ENCODE results near the gene CHCHD6. TPM values are rescaled to one million over a fixed set of nuclear protein-coding genes. Genes with fewer than 3 reads are reported as not detected.

Gene CHCHD6
- total RNA-seq, 2 experiments from 2014 or later: 8.7 to 9.3 TPM

GRCh38 chr3:126971891-126972351 is 267.9 kb downstream of the CHCHD6 start:
- Histone ChIP-seq H3K27me3 (ENCODE audit: control insufficient read depth in 1 of 2, insufficient read depth in 2 of 2, low read length in 2 of 2) (peaks cover 4 to 15% of the 10 kb centered on the region in 2 experiments), H3K36me3 (ENCODE audit: insufficient read depth, low read length) (no peaks in the 10 kb centered on the region), H3K4me3 (ENCODE audit: low read length) (no peak overlapping the region), H3K27ac (ENCODE audit: low read depth in 1 of 2, low read length in 2 of 2) (no peak overlapping the region), H3K4me1 (ENCODE audit: insufficient read depth, low read length) (no peaks in the 10 kb centered on the region), H3K9me3 (ENCODE audit: control insufficient read depth in 1 of 2, insufficient read depth in 1 of 2, low read length in 2 of 2) (peaks cover 6 to 8% of the 10 kb centered on the region in 2 experiments)
- POLR2A ChIA-PET: no interaction called here
- intact Hi-C loops (cut with DNase I, micrococcal nuclease): no loop called here
- DNase-seq: no peak
- CTCF ChIA-PET: no interaction called here
- no peak overlapping the region for H3K27ac Mint-ChIP-seq
- H3K27me3 Mint-ChIP-seq: peaks cover 14% of the 10 kb centered on the region
- no peak for ATAC-seq (ENCODE audit: poor library complexity)
- no peaks in the 10 kb centered on the region for H3K36me3 Mint-ChIP-seq (ENCODE audit: low read depth)
- H3K9me3 Mint-ChIP-seq: peaks cover 7% of the 10 kb centered on the region
- H3K4me1 Mint-ChIP-seq (ENCODE audit: low read depth): no peaks in the 10 kb centered on the region
- H3K4me3 Mint-ChIP-seq: no peak overlapping the region
- no peak for TF ChIP-seq CTCF (IDR thresholded peaks at IDR 0.05)

GRCh38 chr3:126972866-126973265 is 268.8 kb downstream of the CHCHD6 start:
- peaks cover 16% of the 10 kb centered on the region for H3K27me3 Mint-ChIP-seq
- H3K4me3 ChIP-seq (ENCODE audit: low read length): no peak overlapping the region
- peaks cover 6 to 8% of the 10 kb centered on the region in 2 experiments for H3K9me3 ChIP-seq (ENCODE audit: control insufficient read depth in 1 of 2, insufficient read depth in 1 of 2, low read length in 2 of 2)
- H3K27ac Mint-ChIP-seq: no peak overlapping the region
- H3K27me3 ChIP-seq (ENCODE audit: control insufficient read depth in 1 of 2, insufficient read depth in 2 of 2, low read length in 2 of 2): peaks cover 4 to 15% of the 10 kb centered on the region in 2 experiments
- DNase-seq (no peak), ATAC-seq (ENCODE audit: poor library complexity) (no peak)
- no peaks in the 10 kb centered on the region for H3K4me1 Mint-ChIP-seq (ENCODE audit: low read depth)
- H3K27ac ChIP-seq (ENCODE audit: low read depth in 1 of 2, low read length in 2 of 2): no peak overlapping the region
- H3K36me3 Mint-ChIP-seq (ENCODE audit: low read depth): no peaks in the 10 kb centered on the region
- H3K36me3 ChIP-seq (ENCODE audit: insufficient read depth, low read length): no peaks in the 10 kb centered on the region
- H3K9me3 Mint-ChIP-seq: peaks cover 7% of the 10 kb centered on the region
- ChIA-PET POLR2A (interaction anchor here (1.6 kb wide), 1 partner anchor 10 kb away, joined by 4 read pairs; the partner anchor contains the start of gene PLXNA1), CTCF (no interaction called here)
- no peaks in the 10 kb centered on the region for H3K4me1 ChIP-seq (ENCODE audit: insufficient read depth, low read length)
- TF ChIP-seq CTCF (IDR thresholded peaks at IDR 0.05): no peak
- H3K4me3 Mint-ChIP-seq: no peak overlapping the region
- intact Hi-C loops (cut with DNase I, micrococcal nuclease): no loop called here

GRCh38 chr3:126973814-126974213 is 269.8 kb downstream of the CHCHD6 start:
- H3K9me3 Mint-ChIP-seq: peaks cover 7% of the 10 kb centered on the region

More at GRCh38 chr3:126973814-126974213, 269.8 kb downstream of the CHCHD6 start:
- ChIA-PET CTCF (no interaction called here), POLR2A (interaction anchor here (1.6 kb wide), 1 partner anchor 9 kb away, joined by 4 read pairs; the partner anchor contains the start of gene PLXNA1)
- no peak overlapping the region for H3K4me3 ChIP-seq (ENCODE audit: low read length)
- no peak for ATAC-seq (ENCODE audit: poor library complexity)
- H3K27me3 ChIP-seq (ENCODE audit: control insufficient read depth in 1 of 2, insufficient read depth in 2 of 2, low read length in 2 of 2): peaks cover 4 to 16% of the 10 kb centered on the region in 2 experiments
- Mint-ChIP-seq H3K27me3 (peaks cover 24% of the 10 kb centered on the region), H3K27ac (no peak overlapping the region), H3K4me1 (ENCODE audit: low read depth) (no peaks in the 10 kb centered on the region), H3K36me3 (ENCODE audit: low read depth) (no peaks in the 10 kb centered on the region), H3K4me3 (no peak overlapping the region)
- H3K36me3 ChIP-seq (ENCODE audit: insufficient read depth, low read length): no peaks in the 10 kb centered on the region
- no peaks in the 10 kb centered on the region for H3K4me1 ChIP-seq (ENCODE audit: insufficient read depth, low read length)
- intact Hi-C loops (cut with DNase I, micrococcal nuclease): no loop called here
- DNase-seq: no peak
- peaks cover 6 to 8% of the 10 kb centered on the region in 2 experiments for H3K9me3 ChIP-seq (ENCODE audit: control insufficient read depth in 1 of 2, insufficient read depth in 1 of 2, low read length in 2 of 2)
- no peak for TF ChIP-seq CTCF (IDR thresholded peaks at IDR 0.05)
- no peak overlapping the region for H3K27ac ChIP-seq (ENCODE audit: low read depth in 1 of 2, low read length in 2 of 2)
